Activated CD4-positive, alpha-beta T cell treated with anti-CD3 and anti-CD28 coated beads, Interleukin-2, Interleukin-6, amounts not matched to agents 100 ng/mL and 50 ng/mL, durations not matched to agents 16 hours and 8 hours (primary cell): ENCODE measurements around the gene EPHA6.

ENCODE experiments used
- DNase-seq: peaks from one replicate; pipeline ENCODE4 v3.0.0-alpha.2; 2020

Gene EPHA6

DNA sequence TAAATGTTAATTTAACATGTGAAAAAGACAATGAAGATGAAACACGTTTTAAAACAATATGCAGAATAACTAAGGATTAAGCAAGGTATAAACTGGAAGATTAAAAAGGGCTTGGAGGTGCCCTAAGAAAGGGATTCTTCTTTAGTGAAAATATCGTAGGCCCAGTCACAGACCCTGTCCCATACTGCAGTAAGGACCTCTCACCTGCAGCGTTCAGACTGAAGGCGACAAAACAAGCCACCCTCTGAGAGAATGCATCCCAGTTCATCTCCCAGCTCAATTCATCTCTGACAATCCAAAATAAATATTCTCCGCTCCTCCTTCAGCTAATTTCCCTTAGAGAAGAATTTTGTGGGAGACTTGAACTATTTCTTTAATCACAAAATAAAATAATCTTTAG, 847.9 kb downstream of the EPHA6 start:
- DNase-seq: no peak

GRCh38 chr3:97662762-97663161, 848.4 kb downstream of the EPHA6 start:
- DNase-seq: no peak

DNA sequence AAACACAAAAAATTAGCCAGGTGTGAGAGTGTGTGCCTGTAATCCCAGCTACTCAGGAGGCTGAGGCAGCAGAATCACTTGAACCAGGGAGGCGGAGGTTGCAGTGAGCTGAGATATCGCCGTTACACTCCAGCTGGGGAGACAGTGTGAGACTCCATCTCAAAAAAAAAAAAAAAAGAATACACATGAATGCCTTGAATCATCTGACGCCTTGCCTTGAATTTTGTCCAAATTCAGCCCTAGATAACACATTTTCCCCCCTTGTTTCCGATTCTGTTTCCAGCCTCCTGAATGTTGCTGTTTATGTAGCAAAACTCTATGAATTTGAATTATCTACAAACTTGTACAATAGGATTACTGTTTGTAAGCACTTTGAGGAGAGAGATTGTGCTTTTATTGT, 851.5 kb downstream of the EPHA6 start:
- DNase-seq: no peak

- no peak for DNase-seq
Measured at GRCh38 chr3:97670952-97671351, 856.6 kb downstream of the EPHA6 start.

- DNase-seq: no peak
Measured at GRCh38 chr3:97673357-97673997, 859.1 kb downstream of the EPHA6 start.

GRCh38 chr3:97674461-97674860, 860.1 kb downstream of the EPHA6 start:
- DNase-seq: no peak

DNA sequence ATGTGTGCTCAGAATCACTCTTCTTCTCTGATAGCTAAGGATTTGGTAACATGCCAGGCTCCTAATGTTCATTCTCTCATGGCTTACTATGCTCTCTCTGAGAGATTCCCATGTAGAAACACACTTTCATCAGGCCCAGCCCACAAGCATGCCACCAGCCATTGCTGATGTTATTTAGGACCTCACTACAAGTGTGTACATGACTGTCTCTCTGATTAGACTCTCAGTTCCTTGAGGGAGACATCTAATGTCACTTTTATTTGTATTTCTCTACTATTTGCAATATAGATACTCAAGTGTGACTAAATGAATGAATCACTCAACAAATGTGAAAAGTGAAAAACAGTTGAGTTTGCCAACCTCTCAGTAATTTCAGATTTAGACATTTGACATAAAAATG, 865.8 kb downstream of the EPHA6 start:
- DNase-seq: no peak

DNA sequence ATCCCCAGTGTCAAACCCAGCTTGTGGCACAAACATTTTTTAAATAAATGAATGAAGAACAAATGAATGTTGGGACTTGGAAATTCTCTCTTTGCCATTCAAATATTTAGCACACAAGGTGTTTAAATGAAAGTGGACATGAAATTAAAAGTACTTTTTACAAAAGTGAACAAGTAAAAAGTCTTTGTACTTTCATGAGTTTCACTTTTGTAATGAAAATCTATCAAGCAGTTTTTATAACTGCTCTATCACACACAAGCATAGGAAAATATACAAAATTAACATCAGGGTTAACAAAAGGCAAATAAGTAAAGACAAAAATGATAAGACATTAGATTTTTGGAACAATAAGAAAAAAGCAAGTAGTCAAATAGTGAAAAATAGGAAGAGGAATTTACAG, 866.3 kb downstream of the EPHA6 start:
- no peak for DNase-seq

GRCh38 chr3:97684490-97684889, 870.1 kb downstream of the EPHA6 start:
- DNase-seq: no peak

- DNase-seq: no peak
Measured at GRCh38 chr3:97686258-97686657, 871.9 kb downstream of the EPHA6 start.

DNA sequence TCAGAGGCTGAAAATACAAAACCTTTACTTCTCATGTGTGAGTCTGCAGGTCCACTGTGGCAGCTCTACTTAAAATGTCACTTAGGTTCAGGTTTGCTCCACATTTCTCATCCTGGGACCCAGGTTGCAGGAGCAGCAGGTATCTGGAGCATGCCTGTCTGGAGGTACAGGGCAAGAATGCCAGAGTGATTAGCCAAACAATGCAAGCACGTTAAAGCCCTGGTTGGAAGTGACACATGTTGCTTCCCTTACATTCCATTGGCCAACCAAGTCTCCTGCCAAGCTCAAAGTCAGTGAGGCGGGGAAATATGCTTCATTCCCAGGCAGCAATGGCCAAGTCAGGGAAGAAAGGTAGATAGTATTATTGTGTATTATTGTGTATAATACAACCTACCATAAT, 873.3 kb downstream of the EPHA6 start:
- no peak for DNase-seq

DNA sequence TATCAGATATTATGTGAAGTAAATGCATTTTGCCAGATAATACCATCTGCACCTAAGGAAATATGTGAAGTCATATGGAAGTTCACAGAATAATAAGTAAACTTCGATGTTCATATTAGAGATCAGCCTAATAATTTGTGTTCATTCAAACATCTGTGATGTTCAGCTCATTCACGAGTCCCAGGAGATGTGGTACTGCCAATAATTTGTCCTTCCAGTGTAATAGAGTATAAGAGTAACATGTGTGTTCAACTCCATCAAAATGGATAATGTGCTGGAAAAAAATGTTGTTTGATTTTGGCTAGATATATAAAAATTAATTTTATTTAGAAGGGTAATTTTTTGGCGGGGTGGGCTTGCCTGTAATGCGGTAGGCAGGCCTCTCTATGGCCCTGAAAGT, 874.7 kb downstream of the EPHA6 start:
- DNase-seq: no peak

GRCh38 chr3:97689962-97690361, 875.6 kb downstream of the EPHA6 start:
- DNase-seq: no peak

DNA sequence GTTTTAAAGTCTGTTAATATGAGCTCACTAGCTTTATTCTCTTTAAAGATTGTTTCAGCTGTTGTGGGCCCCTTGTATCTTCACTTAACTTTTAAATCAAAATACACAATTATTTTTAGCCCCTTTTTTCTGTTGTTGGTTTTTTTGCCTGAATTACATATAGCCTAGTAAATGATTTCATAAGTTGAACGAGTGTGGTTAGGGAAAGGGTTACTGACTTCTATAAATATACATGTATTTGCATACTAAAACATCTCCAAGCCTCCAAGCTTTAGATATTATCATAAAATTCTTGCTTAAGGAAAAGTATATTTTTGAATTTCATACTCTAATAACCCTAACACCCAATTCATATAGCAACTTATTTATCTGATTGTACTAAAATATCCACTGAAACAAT, 877.0 kb downstream of the EPHA6 start:
- no peak for DNase-seq

DNA sequence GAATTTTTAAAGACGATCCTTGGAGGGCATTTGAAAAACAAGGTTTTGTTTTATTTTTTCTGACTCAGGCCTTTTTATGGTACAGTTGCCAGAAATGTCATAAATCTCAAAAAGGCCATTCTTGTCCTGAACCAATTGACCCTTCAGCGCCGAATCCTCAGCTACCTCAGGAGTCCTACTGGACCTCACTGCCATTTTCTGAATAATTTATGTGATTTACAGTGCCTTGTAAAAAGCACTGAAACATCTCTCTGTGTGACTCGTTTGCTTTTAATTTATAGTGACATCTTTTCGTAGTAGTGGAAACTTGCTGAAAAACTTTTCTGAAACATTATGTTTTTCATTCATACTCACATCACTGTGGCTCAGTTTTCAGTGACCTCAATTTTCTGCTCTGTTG, 878.0 kb downstream of the EPHA6 start:
- no peak for DNase-seq

DNA sequence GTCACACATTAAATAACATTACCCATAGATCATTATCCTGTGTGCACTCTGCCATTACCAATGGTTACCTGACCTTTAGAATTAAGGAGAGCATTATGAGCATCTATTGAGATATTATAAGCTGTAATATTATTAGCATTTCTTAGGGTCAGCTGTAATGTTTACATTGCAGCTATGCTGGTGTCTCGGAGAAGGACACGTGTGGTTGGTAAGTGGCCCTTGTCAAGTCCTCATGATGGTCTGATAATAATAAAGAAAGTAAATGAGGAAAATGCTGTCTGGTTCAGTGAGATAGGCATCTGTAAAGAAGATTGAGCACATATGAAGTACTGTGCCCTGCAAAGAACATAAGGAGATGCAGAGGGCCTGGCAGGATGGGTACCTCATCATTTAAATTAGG, 878.4 kb downstream of the EPHA6 start:
- no peak for DNase-seq

GRCh38 chr3:97694876-97695275, 880.5 kb downstream of the EPHA6 start:
- no peak for DNase-seq

DNA sequence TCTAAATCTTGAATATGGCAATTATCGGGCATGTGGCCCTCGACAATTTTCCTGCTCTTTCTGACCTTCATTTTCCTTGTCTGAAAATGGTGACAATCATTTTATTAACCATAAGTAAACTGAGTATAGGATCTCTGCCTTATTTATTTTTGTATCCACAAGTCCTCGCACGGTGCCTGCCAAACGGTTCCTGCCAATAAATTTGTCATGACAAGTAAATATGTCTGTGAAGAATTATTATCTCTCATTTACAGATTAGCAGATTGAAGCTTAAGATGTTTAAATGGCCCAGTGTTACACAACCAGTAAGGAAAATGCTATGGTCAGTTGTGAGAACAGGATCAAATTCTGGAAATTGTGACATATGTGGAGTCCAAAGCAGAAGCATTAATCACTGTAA, 884.3 kb downstream of the EPHA6 start:
- no peak for DNase-seq

- no peak for DNase-seq
Measured at GRCh38 chr3:97699889-97700288, 885.5 kb downstream of the EPHA6 start.

GRCh38 chr3:97705764-97706163, 891.4 kb downstream of the EPHA6 start:
- no peak for DNase-seq

DNA sequence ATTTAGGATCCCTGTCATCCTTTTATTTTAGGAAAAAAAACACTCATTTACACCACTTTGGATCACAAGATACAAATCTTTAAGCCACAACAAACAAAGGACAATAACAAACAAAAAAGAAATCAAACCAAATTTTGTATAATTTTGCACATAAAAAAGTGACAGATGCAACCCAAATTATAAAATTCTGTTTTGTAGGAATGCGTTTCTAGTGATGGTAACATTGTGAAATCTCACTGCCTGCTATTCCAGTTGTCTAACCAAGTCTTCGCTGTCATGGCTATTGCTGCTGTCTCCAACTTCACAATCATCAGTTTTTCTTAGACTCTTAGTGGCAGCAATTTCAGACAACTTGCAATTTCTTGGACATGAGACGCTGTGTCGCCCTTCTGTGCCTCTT, 891.8 kb downstream of the EPHA6 start:
- DNase-seq: no peak

GRCh38 chr3:97711654-97712053, 897.3 kb downstream of the EPHA6 start:
- DNase-seq: no peak

DNA sequence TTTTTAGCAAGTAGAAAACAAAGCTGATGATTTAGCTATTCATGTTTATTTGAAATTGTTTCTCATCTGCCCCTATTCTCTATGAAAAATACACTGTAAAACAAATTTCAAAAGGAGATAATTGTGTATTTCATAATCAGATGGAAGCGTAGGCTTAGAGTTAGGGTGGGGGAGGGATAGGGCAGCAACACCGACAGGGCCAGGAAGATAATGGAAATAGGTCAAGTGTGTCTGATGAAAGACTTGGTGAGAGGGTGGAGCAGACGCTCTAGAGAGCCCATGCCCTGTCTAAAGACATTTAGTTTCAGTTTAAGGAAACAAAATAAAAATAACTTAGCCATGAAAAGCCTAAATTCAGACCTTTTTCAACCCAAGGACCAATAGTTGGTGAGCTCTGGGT, 898.5 kb downstream of the EPHA6 start:
- no peak for DNase-seq

GRCh38 chr3:97713634-97714033, 899.2 kb downstream of the EPHA6 start:
- DNase-seq: no peak

DNA sequence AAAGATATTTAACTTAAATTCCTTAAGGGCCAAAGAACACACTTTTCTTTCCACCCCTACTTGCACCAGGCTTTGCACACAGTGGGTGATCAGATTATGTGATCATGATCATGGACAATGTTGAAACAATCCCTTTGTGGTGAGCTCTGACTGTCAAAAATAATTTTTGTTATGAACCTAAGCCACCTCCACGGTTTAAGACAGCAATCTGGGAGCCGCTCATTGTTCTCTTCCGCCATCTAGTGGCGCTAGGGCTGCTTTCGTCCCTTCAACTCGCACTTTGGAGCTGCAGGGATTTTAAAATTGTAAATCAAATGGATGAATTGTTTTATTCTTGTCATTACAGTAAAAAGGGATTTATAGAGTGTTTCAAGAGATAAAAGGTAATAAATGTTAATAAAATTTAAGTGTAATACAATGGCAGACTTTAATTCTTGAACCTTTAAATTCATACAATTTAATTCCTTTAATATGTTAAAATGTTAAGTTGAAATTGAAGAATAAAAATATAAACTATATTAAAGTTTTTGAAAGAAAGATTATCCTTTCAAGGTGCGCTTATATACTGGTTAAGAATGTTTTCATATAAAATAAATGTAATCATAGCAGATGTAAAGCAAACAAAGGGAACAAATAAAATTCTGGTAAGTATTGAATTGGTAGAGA, 904.9 kb downstream of the EPHA6 start:
- peak; percentile 68 for DNase-seq
